CD4-positive, alpha-beta T cell treated with Interleukin-15 for 1 hour (primary cell): ENCODE measurements around the gene STAT5A.
"Not testable (repeated sequence)": the region's sequence is repeated elsewhere in the genome, so short reads cannot be mapped to it uniquely, and the experiment has no call there.

Experiments
- DNase-seq: peaks from one replicate; pipeline ENCODE4 v3.0.0-alpha.2; 2020

STAT5A gene

DNA sequence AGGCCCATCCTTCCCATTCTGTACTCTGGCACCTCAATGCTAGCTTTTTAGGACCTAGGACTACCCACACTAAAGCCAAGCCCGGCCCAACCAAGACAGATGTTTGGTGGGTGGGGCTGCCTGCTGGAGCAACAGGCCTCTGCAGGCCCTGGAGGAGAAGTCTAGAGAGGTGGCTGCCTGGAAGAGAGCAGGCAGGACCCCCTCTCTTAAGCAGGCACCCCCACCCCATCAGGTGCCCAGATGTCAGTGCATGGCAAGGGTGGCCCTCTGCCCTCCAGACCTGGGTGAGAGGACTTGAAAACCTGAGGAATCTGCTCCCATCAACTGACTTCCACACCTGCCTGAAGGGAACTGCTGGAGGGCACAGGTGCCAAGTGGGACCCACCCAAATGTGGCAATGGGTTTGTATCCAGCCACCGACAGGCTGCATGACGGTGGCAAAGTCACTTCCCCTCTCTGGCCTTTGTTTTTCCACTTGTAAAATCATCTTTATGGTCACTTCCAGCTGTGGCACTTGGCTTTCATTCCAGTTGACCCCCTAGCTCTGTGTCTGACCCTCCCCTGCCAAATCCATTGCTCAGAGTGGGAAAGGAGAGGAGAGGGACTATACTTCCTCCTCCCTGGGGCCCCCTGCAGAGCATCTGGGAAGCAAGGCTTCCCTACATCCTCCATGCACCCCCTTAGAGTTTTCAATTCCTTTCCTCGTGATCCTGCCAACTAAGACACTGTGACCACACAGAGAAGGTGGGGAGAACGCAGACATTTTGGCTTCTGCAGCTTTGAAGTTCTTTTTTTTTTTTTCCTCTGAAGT lies 1.7 kb upstream of the STAT5A start:
- no peak for DNase-seq

DNA sequence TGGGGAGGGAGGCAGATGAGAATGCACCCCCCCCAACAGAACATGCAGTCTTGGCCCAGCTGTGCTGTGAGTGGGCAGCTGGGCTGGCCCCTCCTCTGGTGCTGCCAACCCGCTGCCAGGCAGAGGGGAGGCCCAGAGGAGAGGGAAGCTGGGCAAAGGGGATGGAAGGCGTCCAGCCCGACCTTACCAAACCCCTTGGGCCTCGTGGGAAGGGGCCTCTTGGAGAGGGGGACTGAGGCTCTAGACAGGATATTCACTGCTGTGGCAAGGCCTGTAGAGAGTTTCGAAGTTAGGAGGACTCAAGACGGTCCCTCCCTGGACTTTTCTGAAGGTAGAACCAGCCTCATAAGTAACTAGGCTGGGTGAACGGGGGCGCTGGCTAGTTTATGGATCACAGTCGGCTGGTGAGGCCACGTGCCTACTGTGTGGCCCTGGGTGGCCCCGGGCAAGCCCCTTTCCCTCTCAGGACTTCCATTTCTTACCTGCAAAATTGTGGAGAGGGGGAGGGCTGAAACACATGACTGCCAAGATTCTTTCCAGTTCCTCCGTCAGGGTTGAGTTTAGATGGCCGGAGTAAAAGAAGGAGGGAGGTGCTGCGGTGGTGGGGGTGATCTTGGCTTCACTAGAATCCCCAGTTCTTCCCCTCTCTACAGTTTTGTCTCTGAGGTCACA lies 857 bp upstream of the STAT5A start:
- DNase-seq = peak; percentile 52

DNA sequence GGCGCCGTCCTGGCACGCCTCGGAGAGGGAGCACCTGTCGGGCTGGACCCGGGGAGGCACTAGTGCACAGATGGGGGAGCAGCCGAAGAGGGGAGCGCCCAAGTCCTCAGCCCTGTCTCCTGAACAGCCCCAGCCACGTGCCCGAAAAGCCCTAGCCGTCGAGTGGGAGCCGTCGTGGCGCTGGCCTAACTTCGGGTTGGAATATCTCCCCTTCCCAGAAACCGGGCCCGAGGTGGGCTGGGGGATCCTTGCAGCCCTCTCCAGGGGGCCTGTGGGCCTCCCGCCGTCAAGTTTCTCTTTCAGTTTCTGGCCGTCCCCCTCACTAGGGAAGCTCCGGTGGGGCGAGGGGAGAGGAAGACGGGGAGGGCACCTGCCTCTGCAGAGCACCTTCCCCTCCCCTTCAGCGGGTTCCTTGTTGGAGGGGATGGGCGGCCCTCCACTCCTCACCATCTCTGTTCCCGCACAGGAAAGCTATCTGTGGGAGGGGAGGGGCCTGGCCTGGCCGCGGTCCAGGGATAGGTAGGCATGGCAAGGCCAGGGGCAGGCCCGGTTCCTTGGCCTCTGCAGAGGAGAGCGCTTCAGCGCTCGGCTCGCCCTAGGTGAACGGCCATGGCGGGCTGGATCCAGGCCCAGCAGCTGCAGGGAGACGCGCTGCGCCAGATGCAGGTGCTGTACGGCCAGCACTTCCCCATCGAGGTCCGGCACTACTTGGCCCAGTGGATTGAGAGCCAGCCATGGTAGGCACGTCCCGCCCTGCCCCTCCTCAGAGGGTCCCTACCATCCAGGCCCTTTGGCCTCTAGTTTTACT lies 709 bp downstream of the STAT5A start:
- peak; percentile 46 for DNase-seq

GRCh38 chr17:42289611-42290181 lies 1.4 kb downstream of the STAT5A start:
- peak; percentile 38 for DNase-seq

- DNase-seq = no peak
Measured at GRCh38 chr17:42290577-42290976, 2.3 kb downstream of the STAT5A start.

DNA sequence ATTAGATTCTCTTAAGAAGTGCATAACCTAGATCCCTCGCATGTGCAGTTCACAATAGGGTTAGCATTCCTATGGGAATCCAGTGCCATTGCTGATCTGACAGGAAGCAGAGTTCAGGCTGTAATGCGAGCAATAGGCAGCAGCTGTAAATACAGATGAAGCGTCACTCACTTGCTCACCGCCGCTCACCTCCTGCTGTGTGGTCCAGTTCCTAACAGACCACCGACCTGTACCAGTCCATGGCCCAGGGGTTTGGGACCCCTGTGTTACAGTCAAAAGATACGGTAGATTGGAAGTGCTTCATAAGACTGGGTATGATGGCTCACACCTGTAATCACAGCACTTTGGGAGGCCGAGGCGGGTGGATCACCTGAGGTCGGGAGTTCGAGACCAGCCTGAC lies 2.8 kb downstream of the STAT5A start:
- no peak for DNase-seq

DNA sequence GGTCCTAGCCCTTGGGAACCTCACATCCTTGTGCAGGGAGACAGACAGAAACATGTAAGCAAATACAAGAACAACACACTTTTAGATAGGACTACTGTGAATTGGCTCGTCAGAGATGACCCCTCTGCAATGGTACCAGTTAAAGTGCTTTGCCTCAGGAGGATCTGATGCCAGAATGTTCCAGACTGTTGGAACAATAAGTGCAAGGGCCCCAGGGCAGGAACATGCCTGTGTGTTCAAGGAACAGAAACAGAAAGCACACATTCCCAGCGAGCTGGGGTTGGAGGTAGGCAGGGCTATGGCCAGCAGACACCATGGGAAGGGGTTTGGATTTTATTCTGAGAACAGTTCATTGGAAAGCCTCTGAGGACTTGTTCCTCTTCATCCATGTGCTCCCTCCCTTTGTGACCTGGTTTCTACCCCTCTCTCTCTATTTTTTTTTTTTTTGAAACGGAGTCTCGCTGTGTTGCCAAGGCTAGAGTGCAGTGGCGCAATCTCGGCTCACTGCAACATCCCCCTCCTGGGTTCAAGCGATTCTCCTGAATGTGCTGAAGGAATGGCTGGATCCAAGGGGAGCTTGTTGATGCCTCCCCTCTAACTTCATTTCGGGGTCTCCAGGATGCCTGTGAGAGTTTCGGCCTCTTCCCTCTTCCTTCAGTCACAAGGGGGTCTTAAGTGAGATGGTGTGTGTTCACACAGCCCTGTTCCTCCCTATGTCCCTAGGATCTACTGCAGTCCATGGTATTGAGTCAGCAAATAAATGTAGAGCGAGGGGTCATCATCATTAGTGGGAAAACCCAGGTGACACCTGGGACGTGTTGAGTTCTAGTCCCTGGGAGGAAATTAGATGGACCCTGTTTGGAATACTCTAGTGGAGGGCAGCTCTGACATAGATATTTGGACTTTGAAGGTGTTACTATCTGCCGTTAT lies 6.4 kb downstream of the STAT5A start:
- no peak for DNase-seq

- DNase-seq = no peak
Measured at GRCh38 chr17:42296012-42296411, 7.7 kb downstream of the STAT5A start.

- not testable (repeated sequence) for DNase-seq
Measured at GRCh38 chr17:42297775-42298174, 9.5 kb downstream of the STAT5A start.

DNA sequence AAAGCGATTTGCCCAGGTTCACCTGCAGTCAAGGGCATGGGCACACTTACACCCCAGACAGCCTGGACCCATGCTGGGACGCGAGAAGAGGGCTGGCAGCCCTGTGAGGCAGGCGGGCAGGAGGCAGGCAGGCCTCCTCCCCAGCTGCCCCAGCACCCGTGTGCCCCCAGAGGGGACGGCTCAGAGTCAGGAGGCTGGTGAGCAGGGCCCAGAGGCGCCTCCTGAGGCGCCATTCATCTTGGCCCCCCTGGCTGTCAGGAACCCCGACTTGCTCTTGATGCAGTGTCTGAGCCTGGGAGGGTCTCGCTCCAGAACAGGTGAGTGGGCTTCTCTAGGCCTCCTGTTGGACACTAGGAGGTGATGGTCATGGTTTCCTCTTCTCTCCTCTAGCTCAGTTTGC lies 11.1 kb downstream of the STAT5A start:
- not testable (repeated sequence) for DNase-seq

DNA sequence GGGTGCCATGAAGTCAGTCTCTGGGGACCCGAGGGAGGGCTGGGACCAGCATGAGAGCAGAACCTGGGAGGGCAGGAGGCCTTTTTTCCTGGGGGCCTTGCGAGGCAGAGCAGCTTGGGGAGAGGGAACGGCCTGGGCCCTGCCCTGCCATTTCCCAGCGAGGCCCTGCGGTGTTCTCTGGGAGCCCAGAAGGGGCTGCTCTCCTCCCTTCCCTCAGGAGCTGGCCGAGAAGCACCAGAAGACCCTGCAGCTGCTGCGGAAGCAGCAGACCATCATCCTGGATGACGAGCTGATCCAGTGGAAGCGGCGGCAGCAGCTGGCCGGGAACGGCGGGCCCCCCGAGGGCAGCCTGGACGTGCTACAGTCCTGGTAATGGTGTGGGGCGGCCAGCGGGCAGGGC lies 11.6 kb downstream of the STAT5A start:
- DNase-seq = not testable (repeated sequence)

GRCh38 chr17:42301022-42301421 lies 12.7 kb downstream of the STAT5A start:
- DNase-seq = no peak

- no peak for DNase-seq
Measured at GRCh38 chr17:42303694-42304093, 15.4 kb downstream of the STAT5A start.

- no peak for DNase-seq
Measured at GRCh38 chr17:42304187-42305030, 16.1 kb downstream of the STAT5A start.

GRCh38 chr17:42305031-42305330 lies 16.7 kb downstream of the STAT5A start:
- DNase-seq = not testable (repeated sequence)

- DNase-seq = no peak
Measured at GRCh38 chr17:42305543-42306384, 17.5 kb downstream of the STAT5A start.

- no peak for DNase-seq
Measured at GRCh38 chr17:42306385-42306667, 18.0 kb downstream of the STAT5A start.

- no peak for DNase-seq
Measured at GRCh38 chr17:42307362-42307927, 19.1 kb downstream of the STAT5A start.

DNA sequence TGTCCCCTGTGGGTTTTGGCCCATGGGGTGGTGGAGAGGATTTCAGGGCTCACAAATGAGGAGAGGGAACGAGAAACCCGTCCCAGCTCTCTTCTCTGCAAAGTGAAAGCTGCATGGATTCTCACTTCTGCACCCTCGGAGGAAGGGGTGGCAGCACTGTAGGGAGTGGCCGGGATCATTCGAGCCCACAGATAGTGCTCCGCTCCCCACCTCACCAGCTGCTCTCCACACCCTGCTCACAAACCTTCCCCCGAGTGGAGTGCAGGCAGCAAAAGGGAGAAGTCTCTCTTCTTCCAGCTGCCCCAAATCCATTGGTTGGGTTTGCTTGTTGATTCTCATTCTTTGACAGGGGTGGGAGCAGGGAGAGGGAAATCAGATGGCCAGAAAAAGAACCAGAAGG lies 20.1 kb downstream of the STAT5A start:
- no peak for DNase-seq

DNA sequence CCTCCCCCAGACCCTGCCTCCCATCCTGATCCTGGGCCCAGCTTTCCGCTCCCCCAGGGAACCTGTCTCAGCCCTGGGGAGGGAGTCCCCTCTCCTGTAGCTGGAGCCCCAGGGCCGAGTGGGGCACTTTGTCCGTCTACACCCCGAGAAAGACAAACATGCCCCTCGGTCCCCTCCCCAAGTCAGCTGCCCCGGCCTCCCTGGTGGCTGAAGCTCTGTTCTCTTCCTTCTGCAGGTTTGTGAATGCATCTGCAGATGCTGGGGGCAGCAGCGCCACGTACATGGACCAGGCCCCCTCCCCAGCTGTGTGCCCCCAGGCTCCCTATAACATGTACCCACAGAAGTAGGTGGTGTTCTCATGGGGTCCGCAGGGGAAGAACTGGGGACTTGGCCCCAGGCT lies 20.8 kb downstream of the STAT5A start:
- DNase-seq = no peak
